Stimulated activated CD4-positive, alpha-beta T cell treated with anti-CD3 and anti-CD28 coated beads, Interleukin-12 subunit alpha, Interleukin-12 subunit beta, amount 100 ng/mL, for 24 hours (primary cell): Measurements from ENCODE around the gene BEND7.
"Not testable (repeated sequence)": the region's sequence is repeated elsewhere in the genome, so short reads cannot be mapped to it uniquely, and the experiment has no call there.

Experiments used
- DNase-seq, 2 experiments: peaks; one replicate each; pipeline ENCODE4 v3.0.0-alpha.2; 2020; ENCODE audit warnings: low read depth in 2 of 2

The BEND7 gene

DNA sequence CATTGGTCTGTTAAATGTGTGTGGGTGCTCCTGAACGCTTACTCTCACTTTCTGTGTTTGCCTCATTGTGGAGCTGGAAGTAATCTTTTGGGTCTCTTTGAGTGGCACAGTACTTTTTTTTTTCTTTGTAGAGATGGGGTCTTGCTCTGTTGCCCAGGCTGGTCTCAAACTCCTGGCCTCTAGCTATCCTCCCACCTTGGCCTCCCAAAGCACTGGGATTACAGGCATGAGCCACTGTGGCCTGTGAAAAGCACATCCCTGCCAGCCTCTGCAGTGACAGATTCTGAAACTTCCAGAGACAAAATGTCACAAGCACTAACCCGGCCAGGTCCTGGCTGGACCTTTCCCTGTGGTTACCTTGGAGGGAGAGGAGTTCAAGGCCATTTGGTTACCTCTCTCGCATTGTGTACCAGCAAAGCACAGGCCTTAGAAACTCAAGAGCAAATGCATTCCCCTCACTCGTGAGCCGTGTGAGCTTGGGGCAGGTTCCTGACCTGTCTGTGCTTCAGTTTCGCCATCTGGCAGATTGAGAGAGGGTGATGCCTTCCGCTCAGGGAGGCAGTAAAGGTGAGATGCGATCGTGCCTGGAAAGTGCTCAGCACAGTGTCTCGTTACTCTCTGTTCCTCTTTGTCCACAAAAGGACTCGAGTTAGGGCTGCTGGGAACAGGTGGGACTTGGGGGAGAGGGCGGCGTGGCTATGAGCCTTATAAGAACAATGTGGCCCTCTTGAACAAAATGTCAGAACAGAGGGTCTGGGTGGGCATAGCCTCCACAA lies 108.1 kb downstream of the BEND7 start:
- DNase-seq: no peak

DNA sequence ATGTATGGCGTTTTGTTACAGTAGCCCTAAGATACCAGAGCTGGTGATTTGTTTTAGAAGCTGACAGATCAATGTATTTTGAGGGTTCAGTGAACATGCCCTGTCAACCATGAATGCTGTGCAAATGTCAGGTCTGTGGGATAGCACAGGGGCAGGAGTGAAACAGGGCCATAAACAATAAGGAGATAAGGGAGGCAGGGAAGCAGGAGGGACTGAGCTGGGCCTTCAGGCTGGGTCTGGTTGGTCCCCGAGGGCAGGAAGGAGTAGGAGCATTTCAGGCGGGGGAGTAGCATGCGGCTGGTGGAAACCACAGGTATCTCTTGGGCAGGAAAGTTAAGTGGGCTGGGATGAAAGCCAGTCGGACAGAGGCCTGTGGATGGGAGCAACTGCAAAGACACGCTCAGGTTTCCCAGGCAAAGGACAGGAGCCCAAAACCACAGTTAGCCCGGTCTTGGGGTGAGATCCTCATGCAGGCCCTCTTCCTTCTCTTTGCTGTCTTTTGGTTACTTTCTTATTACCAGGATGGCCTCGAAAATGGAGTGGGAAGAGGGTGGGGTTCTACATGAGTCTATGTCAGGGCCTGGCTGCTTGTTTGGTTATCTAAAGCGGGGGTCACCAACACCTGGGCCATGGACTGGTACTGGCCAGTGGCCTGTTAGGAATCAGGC lies 111.2 kb downstream of the BEND7 start:
- no peak for DNase-seq

DNA sequence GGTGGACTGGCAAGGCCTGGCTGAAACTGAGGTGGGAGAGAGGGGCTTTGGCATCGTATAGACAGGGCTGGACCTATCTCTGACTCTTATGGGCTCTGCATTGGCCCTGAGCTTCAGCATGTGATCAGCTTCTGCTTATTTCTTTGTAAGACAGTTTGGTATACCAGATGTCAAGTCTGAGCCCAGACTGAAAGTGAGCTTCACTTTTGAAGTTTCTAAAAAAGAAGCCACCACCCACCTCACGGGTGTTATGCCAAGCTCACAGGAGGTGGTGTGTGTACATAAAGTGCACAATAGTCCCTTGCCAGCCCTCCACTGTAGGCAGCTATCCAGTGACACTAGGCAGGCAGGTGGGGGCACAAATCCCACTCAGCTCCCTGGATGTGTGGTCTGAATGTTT lies 112.1 kb downstream of the BEND7 start:
- no peak for DNase-seq

DNA sequence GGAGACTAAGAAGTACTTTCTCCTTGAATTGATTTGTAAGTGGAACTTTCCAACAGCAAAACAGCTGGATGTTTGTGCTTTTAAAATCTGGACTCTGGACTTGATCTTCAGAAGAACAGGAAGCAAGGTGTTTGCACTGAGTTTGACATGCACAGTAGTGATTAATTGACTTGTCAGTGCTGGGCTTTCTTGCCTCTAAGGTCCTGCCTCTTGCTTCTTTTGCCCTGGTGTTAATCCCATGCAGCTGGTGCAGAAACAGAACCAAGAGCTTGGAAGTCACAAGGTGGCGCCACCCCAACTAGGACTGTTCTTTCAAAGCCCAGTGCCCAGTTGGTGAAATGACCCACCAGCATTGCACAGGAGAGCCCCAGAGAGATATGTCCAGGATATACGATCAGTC lies 114.0 kb downstream of the BEND7 start:
- no peak for DNase-seq

DNA sequence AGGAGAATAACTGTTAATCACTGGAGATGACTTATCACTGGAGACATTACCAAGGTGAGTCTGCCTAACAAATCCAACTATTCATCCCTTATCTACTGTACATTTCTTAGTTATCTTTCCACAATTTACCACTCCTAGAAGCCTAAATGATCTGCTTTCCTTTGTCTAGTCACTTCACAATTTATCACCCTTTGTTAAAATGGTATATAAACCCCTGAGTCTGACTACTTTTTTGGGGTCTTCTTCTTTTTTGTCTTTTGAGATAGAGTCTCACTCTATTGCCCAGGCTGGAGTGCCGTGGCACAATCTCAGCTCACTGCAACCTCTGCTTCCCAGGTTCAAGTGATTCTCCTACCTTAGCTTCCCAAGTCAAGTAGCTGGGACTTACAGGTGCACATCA lies 114.7 kb downstream of the BEND7 start:
- DNase-seq: no peak

DNA sequence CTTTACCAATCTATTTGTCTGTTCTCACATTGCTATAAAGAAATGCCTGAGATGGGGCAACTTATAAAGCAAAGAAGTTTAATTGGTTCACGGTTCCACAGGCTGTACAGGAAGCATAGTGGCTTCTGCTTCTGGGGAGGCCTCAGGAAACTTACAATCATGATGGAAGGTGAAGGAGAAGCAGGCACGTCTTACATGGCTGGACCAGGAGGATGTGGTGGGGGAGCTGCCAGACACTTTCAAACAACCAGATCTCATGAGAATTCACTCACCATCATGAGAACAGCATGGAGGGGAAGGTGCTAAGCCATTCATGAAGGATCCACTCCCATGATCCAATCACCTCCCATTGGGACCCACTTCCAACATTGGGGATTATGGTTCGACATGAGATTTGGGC lies 115.9 kb downstream of the BEND7 start:
- no peak for DNase-seq

DNA sequence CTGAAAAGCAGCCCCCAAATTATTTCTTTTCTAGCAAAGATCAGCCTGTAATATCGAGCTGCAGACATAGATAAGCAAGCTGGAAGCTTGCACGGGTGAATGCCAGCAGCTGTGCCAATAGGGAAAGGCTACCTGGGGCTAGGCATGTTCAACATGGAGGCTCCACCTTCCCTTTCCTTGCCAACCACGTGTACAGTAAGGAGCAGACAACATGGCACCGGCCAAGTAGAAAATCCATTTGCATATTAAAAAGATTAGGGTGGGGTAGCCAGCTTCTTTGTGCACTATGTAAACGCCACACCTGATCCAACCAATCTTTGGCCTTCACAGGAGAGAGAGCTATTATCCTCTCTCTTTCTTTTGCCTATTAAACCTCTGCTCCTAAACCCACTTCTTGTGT lies 124.0 kb downstream of the BEND7 start:
- DNase-seq: no peak

DNA sequence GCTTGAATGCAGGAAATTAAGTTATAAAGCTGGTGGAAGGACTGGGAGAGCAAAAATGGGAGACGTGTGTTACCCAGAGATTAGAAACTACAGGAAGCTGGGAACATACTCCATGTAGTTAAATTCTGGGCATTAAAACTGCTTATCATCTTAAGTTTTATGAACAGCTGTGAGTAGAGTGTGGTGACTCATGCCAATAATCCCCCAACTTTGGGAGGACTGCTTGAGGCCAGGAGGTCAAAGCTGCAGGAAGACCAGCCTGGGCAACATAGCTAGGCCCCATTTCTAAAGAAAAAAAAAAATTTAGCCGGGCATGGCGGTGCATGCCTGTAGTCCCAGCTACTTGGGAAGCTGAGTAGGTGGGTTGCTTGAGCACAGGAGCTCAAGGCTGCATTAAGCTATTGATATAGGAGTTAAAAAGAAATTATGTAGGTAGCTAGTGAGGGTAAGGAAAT lies 124.5 kb downstream of the BEND7 start:
- DNase-seq: no peak

DNA sequence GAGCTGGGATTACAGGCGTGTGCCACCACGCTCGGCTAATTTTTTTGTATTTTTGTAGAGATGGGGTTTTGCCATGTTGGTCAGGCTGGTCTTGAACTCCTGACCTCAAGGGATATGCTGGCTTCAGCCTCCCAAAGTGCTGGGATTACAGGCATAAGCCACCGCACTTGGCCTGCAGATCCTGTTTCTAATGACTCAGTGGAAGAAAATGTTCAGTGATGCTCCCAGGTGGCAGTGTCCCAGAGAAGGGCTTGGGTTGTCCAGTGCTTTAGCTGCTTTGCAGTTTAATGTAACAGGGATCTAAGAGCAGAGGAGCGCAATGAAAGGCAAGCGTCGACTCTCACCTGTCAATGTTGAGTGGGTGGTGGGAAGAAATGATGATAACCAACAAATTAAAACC lies 125.4 kb downstream of the BEND7 start:
- not testable (repeated sequence) for DNase-seq

DNA sequence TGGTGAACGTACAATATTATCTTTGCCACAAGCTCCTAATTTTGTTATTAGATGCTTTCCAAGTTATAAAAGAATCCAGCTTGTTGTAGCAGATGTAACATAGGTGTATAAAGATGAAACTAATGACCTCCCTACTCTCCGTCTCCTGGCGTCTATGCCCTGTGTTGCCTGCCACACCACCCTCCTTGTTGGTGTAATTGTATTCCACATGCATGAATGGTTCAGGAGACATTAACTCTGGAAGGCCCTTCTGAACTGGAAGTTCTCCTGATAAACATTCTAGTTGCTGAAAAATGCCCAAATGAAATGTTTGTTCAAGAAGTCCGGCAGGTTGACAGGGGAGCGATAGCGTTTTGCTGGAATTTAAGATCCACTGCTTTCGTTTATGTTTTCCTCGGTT lies 126.8 kb downstream of the BEND7 start:
- no peak for DNase-seq

DNA sequence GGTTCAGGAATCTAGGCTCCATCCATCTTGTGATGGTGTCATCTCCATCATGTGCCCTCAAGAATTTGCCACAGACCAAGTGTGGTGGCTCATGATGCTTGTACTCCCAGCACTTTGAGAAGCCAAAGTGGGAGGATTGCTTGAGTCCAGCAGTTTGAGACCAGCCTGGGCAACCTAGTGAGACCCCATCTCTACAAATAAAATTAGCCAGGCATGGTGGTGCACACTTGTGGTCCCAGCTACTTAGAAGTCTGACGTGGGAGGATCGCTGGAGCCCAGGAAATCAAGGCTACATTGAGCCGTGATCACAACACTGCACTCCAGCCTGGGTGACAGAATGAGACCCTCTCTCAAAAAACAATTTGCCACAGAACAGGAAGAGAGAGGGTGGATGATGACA lies 127.7 kb downstream of the BEND7 start:
- DNase-seq: no peak

DNA sequence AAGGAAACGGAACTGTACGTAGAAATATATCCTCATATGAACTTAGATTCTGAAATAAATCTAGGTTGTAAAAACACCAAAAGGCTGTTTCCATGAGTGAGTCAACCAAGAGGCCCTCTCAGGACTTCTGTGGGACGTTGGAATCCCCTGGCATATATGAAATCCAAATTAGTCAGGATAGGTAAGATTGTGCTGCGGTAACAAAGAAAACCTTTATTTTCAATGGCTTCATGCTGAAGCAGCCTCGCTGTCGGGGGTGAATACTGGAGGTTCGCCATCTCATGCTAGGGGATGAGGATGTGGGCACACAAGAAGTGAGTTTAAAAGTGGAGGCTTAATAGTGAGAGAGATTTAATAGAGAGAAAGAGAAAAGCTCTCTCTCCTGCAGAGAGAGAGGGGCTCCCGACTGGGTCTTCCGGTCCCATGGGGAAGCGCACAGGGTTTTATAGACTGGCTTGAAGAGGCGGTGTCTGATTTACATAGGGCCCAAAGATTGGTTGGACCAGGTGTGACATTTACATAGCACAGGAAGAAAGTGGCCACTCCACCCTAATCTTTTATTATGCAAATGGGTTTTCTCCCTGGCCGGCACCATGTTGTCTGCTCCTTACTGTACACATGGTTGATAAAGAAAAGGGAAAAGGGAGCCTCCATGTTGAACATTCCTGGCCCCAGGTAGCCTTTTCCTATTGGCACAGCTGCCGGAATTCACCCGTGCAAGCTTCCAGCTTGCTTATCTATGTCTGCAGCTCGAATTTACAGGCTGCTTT lies 128.4 kb downstream of the BEND7 start:
- no peak for DNase-seq

DNA sequence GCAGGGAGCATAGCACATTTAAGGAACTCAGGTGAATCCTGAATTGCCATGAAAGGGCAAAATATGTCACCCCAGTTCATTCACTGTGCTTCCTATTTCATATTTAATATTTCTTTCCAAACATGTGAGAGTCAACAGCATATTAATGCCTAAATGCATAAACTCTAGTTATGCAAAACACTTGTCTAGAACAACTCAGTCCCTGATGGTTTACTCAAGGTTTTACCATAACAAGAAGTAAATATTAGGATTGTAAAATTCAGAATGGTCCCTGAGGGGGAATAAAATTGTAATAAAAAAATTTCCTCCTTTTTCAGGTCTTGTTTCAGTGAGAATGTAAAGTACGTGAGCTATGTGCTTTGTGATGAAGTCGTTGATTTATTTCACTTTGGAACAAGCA lies 129.1 kb downstream of the BEND7 start:
- no peak for DNase-seq

DNA sequence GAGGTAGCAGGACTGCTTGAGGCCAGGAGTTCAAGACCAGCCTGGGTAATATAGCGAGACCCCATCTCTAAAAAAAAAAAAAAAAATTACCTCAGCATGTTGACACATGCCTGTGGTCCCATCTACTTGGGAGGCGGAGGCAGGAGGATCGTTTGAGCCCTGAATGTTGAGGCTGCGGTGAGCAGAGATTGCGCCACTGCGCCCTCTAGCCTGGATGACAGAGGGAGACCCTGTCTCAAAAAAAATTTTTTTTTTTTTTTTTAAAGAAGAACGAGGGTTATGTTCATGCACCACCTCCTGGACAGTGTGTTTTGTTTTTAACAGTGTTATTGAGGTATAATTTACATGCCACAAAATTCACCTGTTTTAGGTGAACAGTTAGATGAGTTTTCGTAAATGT lies 129.6 kb downstream of the BEND7 start:
- DNase-seq: no peak

DNA sequence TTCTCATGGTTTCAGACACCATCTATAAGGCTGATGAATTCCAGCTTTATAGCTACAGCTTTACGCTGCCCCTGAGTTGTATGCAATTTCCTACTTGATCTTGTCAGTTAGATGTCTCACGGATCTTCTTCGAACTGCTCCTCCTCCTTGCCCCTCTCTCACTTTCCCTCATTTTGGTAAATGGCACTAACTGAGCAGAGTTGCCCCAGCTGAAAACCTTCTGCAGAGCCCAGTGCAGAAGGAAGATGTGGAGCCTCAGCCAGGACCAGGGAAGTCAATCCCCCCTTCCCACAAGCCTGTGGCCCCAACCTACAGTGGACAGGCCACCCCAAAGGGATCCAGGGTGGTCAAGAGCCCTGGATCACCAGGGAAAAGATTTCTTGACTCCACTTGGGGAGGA lies 131.8 kb downstream of the BEND7 start:
- no peak for DNase-seq

DNA sequence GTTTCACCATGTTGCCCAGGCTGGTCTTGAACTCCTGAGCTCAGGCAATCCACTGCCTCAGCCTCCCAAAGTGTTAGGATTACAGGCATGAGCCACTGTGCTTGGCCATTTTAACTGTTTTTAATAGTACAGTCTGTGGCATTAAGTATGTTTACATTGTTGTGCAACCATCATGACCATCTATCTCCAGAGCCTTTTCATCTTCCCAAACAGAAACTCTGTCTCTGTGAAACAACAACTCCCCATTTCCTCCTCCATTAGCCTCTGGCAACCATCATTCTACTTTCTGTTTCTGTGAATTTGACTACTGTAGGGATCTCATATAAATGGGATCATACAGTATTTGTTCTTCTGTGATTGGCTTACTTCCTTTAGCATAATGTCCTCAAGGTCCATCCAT lies 132.4 kb downstream of the BEND7 start:
- no peak for DNase-seq

DNA sequence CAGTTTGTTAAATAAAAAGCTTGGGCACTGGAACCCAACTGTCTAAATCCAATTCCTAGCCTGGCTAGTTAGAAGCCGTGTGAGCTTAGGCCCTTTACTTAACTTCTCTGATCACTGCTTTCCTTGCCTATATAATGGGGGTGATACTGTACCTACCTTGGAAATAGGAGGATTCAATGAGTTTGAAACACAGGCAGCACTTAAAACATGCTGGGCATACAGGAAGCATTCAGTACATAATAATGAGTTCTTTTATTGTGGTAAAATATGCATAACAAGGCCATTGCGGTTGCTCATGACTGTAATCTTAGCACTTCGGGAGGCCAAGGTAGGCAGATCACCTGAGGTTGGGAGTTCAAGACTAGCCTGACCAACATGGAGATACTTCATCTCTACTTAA lies 133.3 kb downstream of the BEND7 start:
- no peak for DNase-seq

DNA sequence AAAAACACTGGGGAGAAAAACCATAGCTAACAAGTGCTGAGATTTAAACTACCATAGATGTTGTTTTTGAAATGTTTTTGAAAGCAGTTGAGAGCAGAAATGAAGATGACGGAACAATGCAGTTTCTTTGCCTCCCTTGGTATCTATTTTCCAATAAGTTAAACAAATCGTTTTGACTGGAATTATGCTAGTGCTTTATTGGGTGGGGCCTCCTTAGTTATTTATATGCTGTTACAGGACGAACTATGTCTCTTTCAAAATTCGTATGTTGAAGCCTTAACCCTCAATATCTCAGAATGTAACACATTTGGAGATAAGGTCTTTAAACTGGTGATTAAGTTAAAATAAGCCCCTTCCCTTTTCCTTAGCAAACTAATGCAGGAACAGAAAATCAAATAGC lies 135.2 kb downstream of the BEND7 start:
- no peak for DNase-seq

DNA sequence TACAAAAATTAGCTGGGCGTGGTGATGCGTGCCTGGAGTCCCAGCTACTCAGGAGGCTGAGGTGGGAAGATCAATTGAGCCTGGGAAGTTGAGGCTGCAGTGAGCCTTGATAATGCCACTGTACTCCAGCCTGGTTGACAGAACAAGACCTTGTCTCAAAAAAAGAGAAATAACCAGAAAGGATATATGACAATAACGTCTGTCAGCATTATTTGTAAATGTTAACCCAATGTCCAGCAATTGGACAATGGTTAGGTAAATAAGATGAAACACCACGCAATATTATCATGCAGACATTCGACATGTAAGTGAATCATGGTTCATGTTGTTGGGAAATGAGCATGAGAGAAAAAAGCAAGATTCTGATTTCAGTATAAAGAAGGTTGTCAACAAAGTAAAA lies 136.1 kb downstream of the BEND7 start:
- DNase-seq: no peak
